Lower leg skin (tissue), 4 donors: ENCODE measurements around the gene CLDN11. TPM values are rescaled to one million over a fixed set of nuclear protein-coding genes. Genes with fewer than 3 reads are reported as not detected.

Experiments used
- DNase-seq, 2 donors: peaks; one replicate each; pipeline ENCODE4 v3.0.0-alpha.2; 2019; ENCODE audit warnings: low spot score in 2 of 2
- H3K4me3 ChIP-seq: fragments of 200-600 bp; sonication (generic); 2 replicates; pipeline ENCODE4 v1.5.1; 2017; ENCODE audit warnings: mild to moderate bottlenecking, low read depth; ENCODE audit not compliant: poor library complexity, severe bottlenecking
- POLR2A ChIP-seq, 2 donors: fragments of 450-650 bp; IDR thresholded peaks; one replicate each; pipeline ENCODE4 v1.6.1; 2016 to 2017; ENCODE audit warnings: antibody characterized with exemption in 2 of 2, mild to moderate bottlenecking in 1 of 2, moderate library complexity in 1 of 2
- WGBS, 2 donors: methylation state at CpG; one replicate each; pipeline ENCODE4 v1.1.5; 2018; 5-methylcytosine and 5-hydroxymethylcytosine counted together
- intact Hi-C: fragments of 100-400 bp; cut with DNase I; formaldehyde crosslinking; loops from one replicate; pipeline ENCODE4 v1.15.0; 2023; ENCODE audit warnings: low total_unique reads
- total RNA-seq, 4 donors: library from RNA; depleted of rRNA; stranded (reverse); fragments of >200 nt; gene quantifications; one replicate each; pipeline ENCODE4 v1.1.0, GENCODE V29; 2016
- TF ChIP-seq, protein P1 (sequence below), 3 donors: fragments of 450-650 bp; IDR thresholded peaks; one replicate each; pipeline ENCODE4 v1.5.1; 2016; ENCODE audit warnings: antibody characterized with exemption in 3 of 3, mild to moderate bottlenecking in 3 of 3, moderate library complexity in 2 of 3

Gene CLDN11
- total RNA-seq, 4 donors from 2014 or later, result 1.5 to 4.0 (median 3.1) TPM

DNA sequence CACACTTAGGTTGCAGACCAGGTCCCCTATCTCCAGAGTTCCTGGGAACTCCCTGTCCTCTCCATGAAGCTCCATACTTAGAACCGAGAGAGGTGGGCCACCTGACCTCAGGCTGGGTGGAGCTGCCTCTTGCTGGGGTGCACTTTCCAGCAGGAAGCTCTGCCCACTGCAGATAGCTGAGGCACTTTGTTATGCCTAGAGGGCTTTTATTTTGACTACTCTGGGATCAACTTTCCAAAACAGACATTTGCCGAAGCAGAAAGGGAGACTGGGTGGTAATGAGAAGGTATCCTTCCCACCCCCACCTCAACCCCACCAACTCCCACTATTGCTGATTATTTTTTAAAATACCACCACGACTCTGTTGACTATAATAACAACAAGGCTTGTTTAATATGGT lies 54.7 kb downstream of the CLDN11 start:
- WGBS, 2 donors, result 39 to 54% methylated on average over 3 of the region's 3 CpGs
- intact Hi-C loops, result no loop called here
- no peak for TF ChIP-seq POLR2A (IDR thresholded peaks at IDR 0.05)
- TF ChIP-seq, protein P1, sequence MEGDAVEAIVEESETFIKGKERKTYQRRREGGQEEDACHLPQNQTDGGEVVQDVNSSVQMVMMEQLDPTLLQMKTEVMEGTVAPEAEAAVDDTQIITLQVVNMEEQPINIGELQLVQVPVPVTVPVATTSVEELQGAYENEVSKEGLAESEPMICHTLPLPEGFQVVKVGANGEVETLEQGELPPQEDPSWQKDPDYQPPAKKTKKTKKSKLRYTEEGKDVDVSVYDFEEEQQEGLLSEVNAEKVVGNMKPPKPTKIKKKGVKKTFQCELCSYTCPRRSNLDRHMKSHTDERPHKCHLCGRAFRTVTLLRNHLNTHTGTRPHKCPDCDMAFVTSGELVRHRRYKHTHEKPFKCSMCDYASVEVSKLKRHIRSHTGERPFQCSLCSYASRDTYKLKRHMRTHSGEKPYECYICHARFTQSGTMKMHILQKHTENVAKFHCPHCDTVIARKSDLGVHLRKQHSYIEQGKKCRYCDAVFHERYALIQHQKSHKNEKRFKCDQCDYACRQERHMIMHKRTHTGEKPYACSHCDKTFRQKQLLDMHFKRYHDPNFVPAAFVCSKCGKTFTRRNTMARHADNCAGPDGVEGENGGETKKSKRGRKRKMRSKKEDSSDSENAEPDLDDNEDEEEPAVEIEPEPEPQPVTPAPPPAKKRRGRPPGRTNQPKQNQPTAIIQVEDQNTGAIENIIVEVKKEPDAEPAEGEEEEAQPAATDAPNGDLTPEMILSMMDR (IDR thresholded peaks at IDR 0.05), result no peak
- H3K4me3 ChIP-seq, result no peak overlapping the region
- DNase-seq, result no peak

DNA sequence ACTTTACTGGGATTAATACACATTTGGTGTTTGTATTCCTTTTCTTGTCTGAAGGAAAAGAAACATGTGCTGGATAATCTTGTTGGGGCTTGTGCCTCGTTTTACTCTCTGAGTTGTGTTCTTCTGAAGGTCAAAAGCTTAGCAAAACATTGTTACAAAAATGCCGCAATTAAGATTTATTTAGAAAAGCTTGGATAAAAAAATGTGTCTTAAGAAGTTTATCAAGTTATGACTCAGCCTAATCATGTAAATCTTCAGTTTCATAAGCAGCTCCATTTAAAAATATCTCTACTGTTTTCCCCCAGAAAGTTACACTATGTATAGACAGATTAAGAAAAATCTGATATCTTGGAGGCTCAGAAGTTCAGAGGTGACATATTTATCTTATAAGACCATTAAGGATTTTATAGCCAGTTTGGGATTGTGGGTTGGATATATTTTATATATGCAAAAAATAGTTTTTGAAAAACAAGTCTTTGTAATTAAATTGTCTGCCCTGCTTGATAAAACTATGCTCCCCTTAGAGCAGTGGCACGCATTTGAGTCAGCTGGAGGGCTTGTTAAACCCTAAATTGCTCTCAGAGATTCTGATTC lies 56.5 kb downstream of the CLDN11 start:
- H3K4me3 ChIP-seq, result no peak overlapping the region
- TF ChIP-seq, protein P1 (IDR thresholded peaks at IDR 0.05), result no peak
- TF ChIP-seq POLR2A (IDR thresholded peaks at IDR 0.05), result no peak
- intact Hi-C loops, result no loop called here
- DNase-seq, result no peak
- 50 to 51% methylated on average over 3 of the region's 3 CpGs for WGBS, 2 donors

DNA sequence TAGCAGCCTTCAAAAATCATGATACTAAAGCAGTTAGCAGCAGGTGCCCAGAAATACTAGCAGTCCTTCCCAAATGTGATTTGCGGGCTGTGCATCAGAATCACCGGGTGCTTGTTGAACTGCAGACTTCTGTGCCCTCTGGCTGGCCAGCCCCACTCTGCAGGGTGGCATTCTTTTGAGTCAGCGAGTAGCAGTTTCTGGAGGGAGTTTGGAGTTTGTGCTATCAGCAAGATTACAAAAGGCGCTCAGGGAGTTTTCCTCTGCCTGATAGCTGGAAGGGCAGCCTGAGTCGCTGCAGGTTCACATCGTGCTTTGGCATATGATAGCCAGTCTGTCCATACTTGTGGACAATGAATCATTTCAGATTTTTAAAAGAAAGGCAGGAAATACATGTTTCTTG lies 57.6 kb downstream of the CLDN11 start:
- TF ChIP-seq POLR2A (IDR thresholded peaks at IDR 0.05), result no peak
- TF ChIP-seq, protein P1 (IDR thresholded peaks at IDR 0.05), result no peak
- no peak overlapping the region for H3K4me3 ChIP-seq
- DNase-seq, result no peak
- WGBS, 2 donors, result 72 to 73% methylated on average over 6 of the region's 6 CpGs
- intact Hi-C loops, result no loop called here

DNA sequence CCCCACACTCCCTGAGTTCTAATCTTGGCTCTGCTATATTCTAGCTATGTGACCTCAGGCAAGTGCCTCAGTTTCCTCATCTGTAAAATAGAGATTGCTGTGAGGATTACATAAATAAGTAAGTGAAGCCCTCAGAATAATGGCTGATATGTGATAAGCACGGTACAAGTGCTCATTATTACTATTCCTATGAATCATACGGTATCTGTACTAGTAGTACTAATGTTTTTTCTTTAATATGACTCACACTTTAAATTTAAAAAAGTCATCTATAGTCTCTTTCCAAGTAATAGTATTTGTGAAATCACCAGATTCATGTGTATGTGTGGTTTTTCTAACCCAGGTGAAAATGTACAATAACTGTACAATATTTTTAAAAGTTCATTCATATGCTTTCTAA lies 58.7 kb downstream of the CLDN11 start:
- TF ChIP-seq, protein P1 (IDR thresholded peaks at IDR 0.05), result no peak
- no peak for TF ChIP-seq POLR2A (IDR thresholded peaks at IDR 0.05)
- WGBS, 2 donors, result 50 to 82% methylated on average over 2 of the region's 2 CpGs
- DNase-seq, result no peak
- intact Hi-C loops, result no loop called here
- H3K4me3 ChIP-seq, result no peak overlapping the region

DNA sequence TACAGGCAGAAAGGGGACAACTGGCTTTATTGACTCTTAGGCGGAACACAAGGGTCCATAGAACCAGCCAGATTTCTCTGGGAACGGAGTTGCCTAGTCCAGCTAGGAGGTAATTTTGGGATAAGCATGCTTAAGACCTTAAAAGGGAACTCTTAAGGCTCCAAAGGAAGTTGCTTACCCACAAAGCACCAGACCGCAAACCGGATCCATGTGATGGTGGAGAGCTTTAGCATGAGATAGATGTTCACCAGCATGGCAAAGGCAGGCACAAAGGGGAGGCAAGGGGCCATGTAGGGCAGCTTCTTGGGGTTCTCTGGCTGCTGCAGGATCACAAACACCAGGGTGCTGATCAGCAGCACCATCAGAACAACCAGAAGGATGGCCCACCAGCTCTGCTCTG lies 61.4 kb downstream of the CLDN11 start:
- no peak for DNase-seq
- no peak overlapping the region for H3K4me3 ChIP-seq
- 85 to 87% methylated on average over 4 of the region's 4 CpGs for whole genome bisulfite sequencing, 2 donors
- TF ChIP-seq POLR2A (IDR thresholded peaks at IDR 0.05), result no peak
- TF ChIP-seq, protein P1 (IDR thresholded peaks at IDR 0.05), result no peak
- intact Hi-C loops, result no loop called here

DNA sequence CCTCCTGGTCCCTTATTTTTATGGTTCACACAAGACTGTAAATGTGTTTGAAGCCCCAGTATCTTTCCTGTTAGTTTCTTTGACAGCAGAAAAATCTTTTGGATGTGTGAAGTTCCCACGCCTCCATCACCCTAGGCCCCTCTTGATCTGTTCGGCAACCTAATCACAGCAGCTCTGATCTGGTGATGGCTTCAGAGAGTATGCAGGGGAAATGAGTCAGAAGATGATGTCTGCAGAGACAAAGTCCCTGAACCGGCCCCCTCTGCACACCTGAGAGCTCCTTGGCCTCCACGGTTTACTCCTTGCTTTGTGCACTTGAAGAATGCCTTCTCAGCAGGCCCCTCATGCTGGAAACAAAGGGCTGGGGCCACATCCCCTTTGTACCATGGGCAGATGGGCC lies 63.5 kb downstream of the CLDN11 start:
- TF ChIP-seq, protein P1 (IDR thresholded peaks at IDR 0.05), result no peak
- no peak for TF ChIP-seq POLR2A (IDR thresholded peaks at IDR 0.05)
- no peak for DNase-seq
- 76 to 83% methylated on average over 4 of the region's 4 CpGs for WGBS, 2 donors
- intact Hi-C loops, result no loop called here
- no peak overlapping the region for H3K4me3 ChIP-seq
